ENCODE results near the gene TIPIN.
A peak's percentile ranks its signal among the peaks of the same experiment; 100 is the strongest.
"Not testable (repeated sequence)": the region's sequence is repeated elsewhere in the genome, so short reads cannot be mapped to it uniquely, and the experiment has no call there.

The TIPIN gene

GRCh38 chr15:66356359-66357236, at the start of gene TIPIN:
TSS of gene TIPIN (minus strand) at chr15:66356685. CDS start at chr15:66352947, 3,738 bp downstream.
- DNase-seq (ENCODE audit: low read depth in 2 of 2) = peak; percentile 97 to 98

GRCh38 chr15:66405615-66406014, 49.1 kb upstream of the TIPIN start:
- DNase-seq (ENCODE audit: low read depth in 2 of 2) = no peak

GRCh38 chr15:66405007-66405406, 48.5 kb upstream of the TIPIN start:
- no peak for DNase-seq (ENCODE audit: low read depth in 2 of 2)

- DNase-seq (ENCODE audit: low read depth in 2 of 2) = no peak
Observed at GRCh38 chr15:66404532-66404931, 48.0 kb upstream of the TIPIN start.

- no peak for DNase-seq (ENCODE audit: low read depth in 2 of 2)
Observed at GRCh38 chr15:66404122-66404521, 47.6 kb upstream of the TIPIN start.

- no peak for DNase-seq (ENCODE audit: low read depth in 2 of 2)
Observed at GRCh38 chr15:66403323-66403722, 46.8 kb upstream of the TIPIN start.

- no peak for DNase-seq (ENCODE audit: low read depth in 2 of 2)
Observed at GRCh38 chr15:66402761-66403284, 46.3 kb upstream of the TIPIN start.

GRCh38 chr15:66401130-66402021, 44.9 kb upstream of the TIPIN start:
- DNase-seq (ENCODE audit: low read depth in 2 of 2) = no peak

GRCh38 chr15:66400351-66400774, 43.9 kb upstream of the TIPIN start:
- no peak for DNase-seq (ENCODE audit: low read depth in 2 of 2)

- no peak for DNase-seq (ENCODE audit: low read depth in 2 of 2)
Observed at GRCh38 chr15:66399276-66399675, 42.8 kb upstream of the TIPIN start.

- DNase-seq (ENCODE audit: low read depth in 2 of 2) = no peak
Observed at GRCh38 chr15:66394915-66395314, 38.4 kb upstream of the TIPIN start.

- DNase-seq (ENCODE audit: low read depth in 2 of 2) = no peak
Observed at GRCh38 chr15:66394472-66394871, 38.0 kb upstream of the TIPIN start.

- not testable (repeated sequence) for DNase-seq (ENCODE audit: low read depth in 2 of 2)
Observed at GRCh38 chr15:66393037-66393436, 36.6 kb upstream of the TIPIN start.

- no peak for DNase-seq (ENCODE audit: low read depth in 2 of 2)
Observed at GRCh38 chr15:66390678-66391077, 34.2 kb upstream of the TIPIN start.

- no peak for DNase-seq (ENCODE audit: low read depth in 2 of 2)
Observed at GRCh38 chr15:66389859-66390381, 33.4 kb upstream of the TIPIN start.

GRCh38 chr15:66389098-66389858, 32.8 kb upstream of the TIPIN start:
- DNase-seq (ENCODE audit: low read depth in 2 of 2) = no peak

GRCh38 chr15:66388576-66388975, 32.1 kb upstream of the TIPIN start:
- DNase-seq (ENCODE audit: low read depth in 2 of 2) = no peak

- DNase-seq (ENCODE audit: low read depth in 2 of 2) = no peak
Observed at GRCh38 chr15:66388043-66388363, 31.5 kb upstream of the TIPIN start.

- DNase-seq (ENCODE audit: low read depth in 2 of 2) = peak; percentile 68 to 80
Observed at GRCh38 chr15:66387163-66388042, 30.9 kb upstream of the TIPIN start.

All from stimulated activated CD4-positive, alpha-beta T cell treated with anti-CD3 and anti-CD28 coated beads, Interleukin-4, amount 100 ng/mL, for 48 hours (primary cell).